Lower leg skin (tissue), 4 donors: ENCODE data around the gene SMCP. TPM values are rescaled to one million over a fixed set of nuclear protein-coding genes. Genes with fewer than 3 reads are reported as not detected.

ENCODE experiments used
- DNase-seq, 2 donors: peaks; one replicate each; pipeline ENCODE4 v3.0.0-alpha.2; 2019; ENCODE audit warnings: low spot score in 2 of 2
- H3K4me3 ChIP-seq: fragments of 200-600 bp; sonication (generic); 2 replicates; pipeline ENCODE4 v1.5.1; 2017; ENCODE audit warnings: mild to moderate bottlenecking, low read depth; ENCODE audit not compliant: poor library complexity, severe bottlenecking
- CTCF ChIP-seq, 3 donors: fragments of 450-650 bp; IDR thresholded peaks; one replicate each; pipeline ENCODE4 v1.5.1; 2016; ENCODE audit warnings: antibody characterized with exemption in 3 of 3, mild to moderate bottlenecking in 3 of 3, moderate library complexity in 2 of 3
- POLR2A ChIP-seq, 2 donors: fragments of 450-650 bp; IDR thresholded peaks; one replicate each; pipeline ENCODE4 v1.6.1; 2016 to 2017; ENCODE audit warnings: antibody characterized with exemption in 2 of 2, mild to moderate bottlenecking in 1 of 2, moderate library complexity in 1 of 2
- WGBS, 2 donors: methylation state at CpG; one replicate each; pipeline ENCODE4 v1.1.5; 2018; 5-methylcytosine and 5-hydroxymethylcytosine counted together
- intact Hi-C: fragments of 100-400 bp; cut with DNase I; formaldehyde crosslinking; loops from one replicate; pipeline ENCODE4 v1.15.0; 2023; ENCODE audit warnings: low total_unique reads
- total RNA-seq, 4 donors: library from RNA; depleted of rRNA; stranded (reverse); fragments of >200 nt; gene quantifications; one replicate each; pipeline ENCODE4 v1.1.0, GENCODE V29; 2016

Gene SMCP
- total RNA-seq, 4 donors from 2014 or later: not detected

DNA sequence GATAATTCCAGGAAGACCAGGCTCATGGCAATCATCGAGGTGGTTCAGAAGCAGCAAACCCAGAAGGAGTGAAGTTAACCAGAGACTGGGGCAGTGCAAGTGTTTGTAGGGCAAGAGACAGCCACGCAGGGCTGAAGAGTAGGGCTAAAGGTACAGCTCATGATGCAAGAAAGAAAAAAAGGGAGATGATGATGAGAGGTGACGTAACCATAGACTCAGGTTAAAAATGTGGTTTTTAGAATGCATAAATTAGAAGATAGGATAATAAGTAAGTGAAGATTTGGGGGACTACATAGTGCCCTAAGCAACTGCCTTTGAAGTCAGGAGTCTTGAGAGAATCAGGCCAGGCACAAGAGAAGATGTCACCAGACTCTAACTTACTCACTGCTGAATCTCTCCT is 18.0 kb upstream of the SMCP start:
- no peak overlapping the region for H3K4me3 ChIP-seq

DNA sequence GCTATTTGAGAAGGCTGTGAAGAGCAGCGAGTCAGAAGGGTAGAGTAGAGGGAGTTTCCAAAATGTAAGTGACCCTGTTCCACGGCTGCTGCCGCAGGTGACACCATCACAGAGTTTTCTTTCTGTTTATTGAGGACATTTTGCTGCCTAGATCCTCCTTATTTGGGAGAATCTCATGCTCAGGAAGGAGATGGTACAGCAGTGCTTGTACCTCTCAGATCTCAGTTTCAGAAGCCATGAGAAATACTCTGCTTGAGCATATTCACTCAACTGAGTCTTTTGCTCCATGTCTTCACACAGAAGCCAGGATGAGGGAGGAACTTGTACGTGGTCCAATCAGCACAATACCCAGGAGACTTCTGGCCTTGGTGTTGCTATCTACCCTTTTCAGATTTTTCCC is 16.7 kb upstream of the SMCP start:
- no peak for DNase-seq
- intact Hi-C loops: no loop called here
- 81% methylated on average over 4 of the region's 4 CpGs for WGBS, 2 donors
- TF ChIP-seq POLR2A (IDR thresholded peaks at IDR 0.05) (no peak), CTCF (IDR thresholded peaks at IDR 0.05) (no peak)
- no peak overlapping the region for H3K4me3 ChIP-seq

More for the DNA sequence above, 18.0 kb upstream of the SMCP start:
- TF ChIP-seq POLR2A (IDR thresholded peaks at IDR 0.05): no peak
- no peak for TF ChIP-seq CTCF (IDR thresholded peaks at IDR 0.05)
- WGBS, 2 donors: 78 to 81% methylated on average over 3 of the region's 3 CpGs
- intact Hi-C loops: no loop called here
- no peak for DNase-seq

DNA sequence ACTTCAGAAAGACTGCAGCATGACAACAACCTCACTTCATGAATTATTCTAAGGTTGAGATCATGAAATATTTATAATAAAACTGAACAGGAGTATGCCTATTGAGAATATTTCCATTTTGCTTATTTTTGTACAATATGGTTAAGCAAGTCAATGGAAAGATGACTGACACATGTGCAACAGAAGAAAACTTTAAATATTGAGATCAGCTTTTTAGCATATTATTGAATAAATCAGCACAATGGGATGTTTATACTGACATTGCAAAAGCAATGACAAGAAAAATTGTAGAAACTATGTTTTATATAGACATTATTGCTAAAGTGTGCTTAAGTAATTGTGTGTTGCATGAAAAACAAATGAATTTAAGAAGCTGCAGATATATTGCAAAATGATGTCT is 13.7 kb upstream of the SMCP start:
- intact Hi-C loops: no loop called here
- no peak for DNase-seq
- H3K4me3 ChIP-seq: no peak overlapping the region
- no peak for TF ChIP-seq CTCF (IDR thresholded peaks at IDR 0.05)
- no peak for TF ChIP-seq POLR2A (IDR thresholded peaks at IDR 0.05)

- TF ChIP-seq POLR2A (IDR thresholded peaks at IDR 0.05) (no peak), CTCF (IDR thresholded peaks at IDR 0.05) (no peak)
- intact Hi-C loops: no loop called here
- WGBS, 2 donors: 82 to 90% methylated on average over 2 of the region's 2 CpGs
- DNase-seq: no peak
- no peak overlapping the region for H3K4me3 ChIP-seq
These were observed 11.8 kb upstream of the SMCP start for GRCh38 chr1:152866321-152866720.

DNA sequence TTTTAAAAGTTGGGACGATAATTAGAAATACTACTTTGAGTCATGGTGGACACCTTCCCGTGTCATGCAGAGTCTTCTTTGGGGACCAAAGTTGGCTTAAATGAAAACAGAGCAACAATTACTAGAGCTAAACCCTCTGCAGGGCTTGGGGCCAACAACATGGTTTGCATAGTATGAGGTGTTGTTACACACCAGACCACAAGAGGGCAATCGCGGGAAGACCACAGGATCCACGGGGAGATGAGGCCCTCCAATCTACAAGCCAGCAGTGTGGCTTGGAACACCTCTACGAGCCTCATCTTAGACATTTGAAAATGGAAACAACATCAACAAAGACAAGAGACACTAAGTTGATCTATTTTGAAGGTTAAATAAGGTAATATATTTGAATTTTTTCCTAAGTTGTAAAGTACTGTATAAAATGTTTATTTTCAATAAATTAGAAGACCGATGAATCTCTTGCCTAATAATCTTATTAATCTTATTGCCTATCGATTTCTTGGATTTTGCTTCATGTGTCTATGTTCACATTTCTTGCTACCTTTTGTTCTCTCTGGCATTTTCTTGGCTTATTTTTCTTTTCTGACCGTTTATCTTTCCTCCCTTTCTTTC is 8.2 kb upstream of the SMCP start:
- 34% methylated on average over 9 of the region's 9 CpGs for WGBS, 2 donors
- DNase-seq: peak in 1 of 2 donors; percentile 60
- TF ChIP-seq POLR2A (IDR thresholded peaks at IDR 0.05) (no peak), CTCF (IDR thresholded peaks at IDR 0.05) (no peak)
- no peak overlapping the region for H3K4me3 ChIP-seq
- intact Hi-C loops: loop anchor here (5.0 to 10.0 kb wide), 2 partner anchors 55 to 322 kb away; no protein-coding TSS in a partner anchor
